Posterior vena cava (tissue), 2 donors: Measurements from ENCODE around the gene RCOR2. TPM values are rescaled to one million over a fixed set of nuclear protein-coding genes. Genes with fewer than 3 reads are reported as not detected.

Experiments used
- DNase-seq: peaks from one replicate; pipeline ENCODE4 v3.0.0-alpha.2; 2020; ENCODE audit warnings: low spot score
- intact Hi-C, 2 donors: fragments of 100-400 bp; cut with DNase I; formaldehyde crosslinking; loops; one replicate each; pipeline versions ENCODE4 v1.14.1 to v1.14.2; 2022 to 2023
- total RNA-seq, 2 donors: library from RNA; stranded (reverse); fragmentation: NEBNext Ultra II Directional; extraction: Animal tissue kit (Norgen Biotek cat#: 25700); gene quantifications; one replicate each; pipeline ENCODE4 v1.2.1, GENCODE V29; 2021
- donor health status: DM: yes; HTN: yes; CAD: no.
- donor health status: DM: yes; HTN: yes; CAD: no.

Gene RCOR2
- total RNA-seq, 2 donors from 2014 or later, result 0.95 to 2.7 TPM

- intact Hi-C loops, result no loop called here
- no peak for DNase-seq
These were observed 32.6 kb downstream of the RCOR2 start for GRCh38 chr11:63884196-63884932.

DNA sequence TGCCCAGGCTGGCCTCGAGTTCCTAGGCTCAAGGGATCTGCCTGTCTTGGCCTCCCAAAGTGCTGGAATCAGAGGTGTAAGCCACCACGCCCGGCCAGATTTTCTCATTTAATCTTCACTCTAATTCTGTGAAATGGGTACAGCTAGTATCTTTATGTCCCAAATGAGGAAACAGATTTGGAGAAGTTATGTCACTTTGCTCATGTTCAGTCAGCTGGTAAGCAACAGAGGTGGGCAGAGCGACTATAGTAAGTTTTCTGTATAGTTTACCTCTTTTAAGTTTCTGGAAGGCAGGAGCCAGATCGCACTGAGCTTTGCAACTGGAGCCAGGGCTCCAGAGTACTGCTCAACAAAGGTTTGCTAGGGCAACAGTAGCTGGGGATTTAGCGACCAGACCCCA lies 33.2 kb downstream of the RCOR2 start:
- intact Hi-C loops, result no loop called here
- DNase-seq, result no peak

DNA sequence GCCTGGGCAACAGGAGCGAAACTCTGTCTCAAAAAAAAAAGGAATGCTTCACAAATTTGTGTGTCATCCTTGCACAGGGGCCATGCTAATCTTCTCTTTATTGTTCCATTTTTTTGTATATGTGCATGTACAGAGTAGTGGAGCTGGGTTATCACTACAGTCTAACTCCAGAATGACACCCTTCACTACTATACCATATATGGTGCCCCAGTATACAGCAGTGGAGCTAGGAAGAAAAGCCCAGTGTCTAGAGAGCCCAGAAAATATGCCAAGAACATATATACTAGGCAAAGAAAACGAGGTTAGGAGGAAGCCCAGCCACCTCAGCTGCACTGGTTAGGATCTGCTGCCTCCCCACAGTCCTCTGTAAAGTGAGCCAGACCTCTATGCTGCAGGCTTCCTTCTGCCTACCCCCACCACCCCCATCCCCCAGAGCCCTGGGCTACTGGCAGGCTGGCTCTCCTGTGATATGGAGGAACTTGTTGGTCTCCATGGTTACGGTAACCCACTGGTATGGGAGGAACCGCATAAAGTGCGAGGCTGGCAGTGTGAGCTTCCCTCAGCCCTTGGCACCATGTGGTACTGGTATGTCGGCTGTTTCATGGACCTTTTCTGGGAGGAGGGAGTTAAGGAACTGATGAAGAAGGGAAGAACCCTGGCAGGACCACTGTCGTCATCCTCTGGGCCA lies 34.3 kb downstream of the RCOR2 start:
- DNase-seq, result no peak
- intact Hi-C loops, result no loop called here

GRCh38 chr11:63880403-63880790 lies 36.6 kb downstream of the RCOR2 start:
- intact Hi-C loops, result no loop called here
- DNase-seq, result no peak

- intact Hi-C loops, result no loop called here
- DNase-seq, result no peak
These were observed 37.2 kb downstream of the RCOR2 start for GRCh38 chr11:63879598-63880402.

GRCh38 chr11:63877658-63878241 lies 39.2 kb downstream of the RCOR2 start:
- DNase-seq, result no peak

GRCh38 chr11:63876616-63877015 lies 40.3 kb downstream of the RCOR2 start:
- intact Hi-C loops, result no loop called here
- no peak for DNase-seq

More at GRCh38 chr11:63877658-63878241, 39.2 kb downstream of the RCOR2 start:
- intact Hi-C loops, result no loop called here

DNA sequence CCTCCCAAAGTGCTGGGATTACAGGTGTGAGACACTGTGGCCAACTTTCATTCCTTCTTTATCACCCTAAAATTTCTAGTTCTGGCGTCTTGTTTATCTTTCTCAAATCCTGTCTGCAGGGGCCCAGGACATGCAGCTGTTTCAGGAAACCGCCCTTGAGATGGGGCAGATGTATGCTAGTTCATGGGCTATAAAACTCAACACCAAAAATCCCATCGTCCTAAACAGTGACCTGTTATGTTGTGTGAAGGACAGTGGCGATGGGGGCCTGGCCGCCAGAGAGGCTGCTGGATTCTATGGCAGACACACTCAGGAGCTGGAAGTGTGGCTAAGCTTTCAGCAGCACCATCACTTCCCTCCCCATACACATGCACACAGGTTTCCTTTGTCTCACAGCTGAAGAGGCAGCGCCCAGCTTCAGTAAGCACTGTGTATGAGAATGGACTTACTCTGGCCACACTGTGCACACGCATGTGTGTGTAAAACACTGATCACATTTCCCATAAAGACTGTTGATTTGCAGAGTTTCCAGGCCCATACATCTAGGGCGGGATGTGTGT lies 41.4 kb downstream of the RCOR2 start:
- no peak for DNase-seq
- intact Hi-C loops, result no loop called here

GRCh38 chr11:63874511-63874910 lies 42.5 kb downstream of the RCOR2 start:
- intact Hi-C loops, result no loop called here
- DNase-seq, result peak; percentile 61

DNA sequence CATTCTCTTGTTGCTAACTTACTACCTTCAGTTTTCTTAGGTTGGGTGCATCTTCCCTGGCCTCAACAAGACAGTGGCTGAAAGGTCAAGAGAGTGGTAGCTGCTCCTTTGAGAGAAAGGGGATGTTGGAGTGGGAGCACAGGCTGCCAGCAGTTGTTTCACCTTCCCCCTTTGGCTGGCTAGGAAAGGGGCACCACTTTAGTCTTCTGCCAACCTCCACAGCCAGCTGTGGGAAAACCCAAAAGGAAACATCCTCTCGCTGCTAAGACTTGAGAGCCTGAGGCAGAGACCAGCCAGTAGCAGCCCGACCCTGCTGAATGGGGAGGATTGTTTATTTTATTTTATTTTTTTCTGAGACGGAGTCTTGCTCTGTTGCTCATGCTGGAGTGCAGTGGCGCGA lies 43.7 kb downstream of the RCOR2 start:
- peak; percentile 44 for DNase-seq
- intact Hi-C loops, result no loop called here

DNA sequence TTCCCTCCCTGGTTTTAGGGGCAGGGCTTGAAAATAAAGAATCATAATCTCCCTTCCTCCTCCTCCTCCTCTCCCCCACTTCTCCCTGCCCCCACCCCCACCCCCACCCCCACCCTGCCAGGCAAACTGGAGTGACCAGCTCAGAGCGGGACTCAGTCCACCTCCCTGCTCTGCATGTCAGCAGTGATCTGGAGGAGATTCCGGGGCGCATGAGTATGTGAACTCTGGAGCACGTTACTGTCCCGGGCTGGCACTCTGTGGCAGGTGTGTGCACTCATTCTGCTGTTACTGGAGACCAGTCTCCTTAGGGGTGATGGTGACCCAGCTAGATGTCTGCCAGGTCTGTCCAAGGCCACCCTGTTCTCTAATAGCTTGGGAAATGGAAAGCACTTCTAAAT lies 44.2 kb downstream of the RCOR2 start:
- DNase-seq, result peak; percentile 72
- intact Hi-C loops, result no loop called here

- intact Hi-C loops, result no loop called here
- DNase-seq, result peak; percentile 92
These were observed 44.8 kb downstream of the RCOR2 start for GRCh38 chr11:63871962-63872799.

- intact Hi-C loops, result no loop called here
- peak; percentile 30 for DNase-seq
These were observed 46.4 kb downstream of the RCOR2 start for GRCh38 chr11:63870351-63871140.

DNA sequence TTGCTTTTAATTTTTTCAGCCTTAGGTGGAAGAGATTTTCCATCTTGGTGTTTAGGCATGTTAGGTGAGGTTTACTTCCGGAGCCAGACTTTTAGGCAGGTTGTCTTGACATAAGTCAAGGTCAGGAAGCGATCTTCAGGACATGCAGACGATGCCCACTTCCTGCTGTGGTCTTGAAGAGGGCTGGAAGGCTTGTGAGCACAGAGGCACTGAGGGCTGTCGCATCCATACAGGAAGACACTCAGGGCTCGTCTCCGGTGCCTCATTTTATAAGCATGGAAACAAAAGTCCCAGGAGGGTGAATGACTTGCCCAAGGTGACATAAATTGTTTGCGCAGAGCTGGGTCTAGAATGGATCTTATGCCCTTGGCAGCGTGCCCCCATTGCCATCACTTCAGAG lies 47.3 kb downstream of the RCOR2 start:
- intact Hi-C loops, result no loop called here
- peak; percentile 46 for DNase-seq

DNA sequence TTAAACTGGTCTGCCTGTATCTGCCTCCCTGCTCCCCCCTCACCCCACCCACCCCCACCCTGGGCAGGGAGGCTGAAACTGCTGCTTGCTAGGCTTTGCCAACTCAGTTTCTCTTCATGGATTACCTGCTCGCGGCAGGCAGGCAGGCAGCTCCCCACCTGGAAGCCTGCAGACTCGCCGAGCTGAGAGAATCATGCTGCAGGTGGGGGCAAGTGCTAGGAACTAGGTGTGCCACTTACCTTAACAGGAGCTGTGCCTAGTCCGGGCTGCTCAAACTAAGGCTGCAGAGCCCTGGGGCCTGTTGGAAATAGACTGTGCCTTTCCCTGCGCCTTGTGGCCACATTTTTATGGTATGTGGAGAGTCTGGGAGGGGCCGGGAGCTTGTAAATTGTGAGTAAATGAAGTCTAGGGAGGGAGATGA lies 47.8 kb downstream of the RCOR2 start:
- intact Hi-C loops, result no loop called here

GRCh38 chr11:63868399-63869064 lies 48.4 kb downstream of the RCOR2 start:
- peak; percentile 31 for DNase-seq
- intact Hi-C loops, result no loop called here

More for the DNA sequence above, 47.8 kb downstream of the RCOR2 start:
- peak; percentile 45 for DNase-seq

DNA sequence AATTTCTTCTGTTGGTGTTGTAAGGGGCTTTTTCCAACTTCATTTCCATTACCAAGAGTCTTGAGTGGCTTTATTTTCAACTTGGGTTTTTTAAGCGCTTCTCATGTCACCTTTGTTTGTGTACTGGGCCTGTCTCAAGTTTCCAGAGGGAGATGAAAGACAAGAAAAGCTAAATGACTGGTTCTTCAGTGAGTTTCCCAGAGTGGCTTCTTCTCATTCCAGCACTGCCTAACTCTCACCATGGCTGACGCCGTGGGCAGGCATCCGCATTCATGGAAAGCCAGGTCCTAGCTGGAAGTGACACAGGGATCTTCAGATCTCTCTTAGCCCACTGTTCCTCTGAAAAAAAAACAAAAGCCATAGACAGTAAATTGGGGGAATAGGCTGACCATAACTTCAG lies 49.5 kb downstream of the RCOR2 start:
- DNase-seq, result peak; percentile 43
- intact Hi-C loops, result no loop called here
